Anterior cingulate cortex (tissue), 58 donors: ENCODE measurements around the gene KRTAP12-4.
"Not testable (repeated sequence)": the region's sequence is repeated elsewhere in the genome, so short reads cannot be mapped to it uniquely, and the experiment has no call there.

Source experiments
- DNase-seq, 58 donors: peaks; one replicate each; lab custom pipeline; 2025; lab: John Stamatoyannopoulos, UW

Gene KRTAP12-4

GRCh38 chr21:44658541-44658910 lies 4.1 kb upstream of the KRTAP12-4 start:
- DNase-seq, result no peak

- no peak for DNase-seq
These were observed 3.4 kb upstream of the KRTAP12-4 start, which contains the start of gene KRTAP12-3 for GRCh38 chr21:44657635-44658540. Gene KRTAP12-3, plus strand, starts transcription at chr21:44657932. Its CDS starts 48 bp downstream, at chr21:44657980.

- no peak for DNase-seq
These were observed 2.4 kb upstream of the KRTAP12-4 start for GRCh38 chr21:44656868-44657267.

- no peak for DNase-seq
These were observed 543 bp downstream of the KRTAP12-4 start for GRCh38 chr21:44653656-44654575.

GRCh38 chr21:44653123-44653522 lies 1.3 kb downstream of the KRTAP12-4 start:
- no peak for DNase-seq

- DNase-seq, result no peak
These were observed 3.3 kb downstream of the KRTAP12-4 start for GRCh38 chr21:44650973-44651675.

GRCh38 chr21:44650265-44650972 lies 4.0 kb downstream of the KRTAP12-4 start:
- DNase-seq, result no peak

- no peak for DNase-seq
These were observed 4.8 kb downstream of the KRTAP12-4 start for GRCh38 chr21:44649521-44650100.

- no peak for DNase-seq
These were observed 5.7 kb downstream of the KRTAP12-4 start for GRCh38 chr21:44648557-44649311.

- no peak for DNase-seq
These were observed 7.3 kb downstream of the KRTAP12-4 start for GRCh38 chr21:44647222-44647552.

- DNase-seq, result not testable (repeated sequence)
These were observed 7.9 kb downstream of the KRTAP12-4 start, which contains the start of gene KRTAP10-11 for GRCh38 chr21:44646366-44647221. Gene KRTAP10-11, plus strand, starts transcription at chr21:44646414. Its CDS starts 45 bp downstream, at chr21:44646459.

GRCh38 chr21:44644878-44645277 lies 9.6 kb downstream of the KRTAP12-4 start:
- DNase-seq, result no peak

- no peak for DNase-seq
These were observed 10.6 kb downstream of the KRTAP12-4 start for GRCh38 chr21:44643741-44644310.

GRCh38 chr21:44640761-44641160 lies 13.7 kb downstream of the KRTAP12-4 start:
- DNase-seq, result no peak

GRCh38 chr21:44639331-44639655 lies 15.2 kb downstream of the KRTAP12-4 start:
- no peak for DNase-seq

GRCh38 chr21:44638506-44639330 lies 15.7 kb downstream of the KRTAP12-4 start:
- DNase-seq, result not testable (repeated sequence)
